ENCODE data around the gene PEMT. TPM values are rescaled to one million over a fixed set of nuclear protein-coding genes. Genes with fewer than 3 reads are reported as not detected.

Gene PEMT
- total RNA-seq, 1 experiment from 2014 or later: 27.0 TPM

DNA sequence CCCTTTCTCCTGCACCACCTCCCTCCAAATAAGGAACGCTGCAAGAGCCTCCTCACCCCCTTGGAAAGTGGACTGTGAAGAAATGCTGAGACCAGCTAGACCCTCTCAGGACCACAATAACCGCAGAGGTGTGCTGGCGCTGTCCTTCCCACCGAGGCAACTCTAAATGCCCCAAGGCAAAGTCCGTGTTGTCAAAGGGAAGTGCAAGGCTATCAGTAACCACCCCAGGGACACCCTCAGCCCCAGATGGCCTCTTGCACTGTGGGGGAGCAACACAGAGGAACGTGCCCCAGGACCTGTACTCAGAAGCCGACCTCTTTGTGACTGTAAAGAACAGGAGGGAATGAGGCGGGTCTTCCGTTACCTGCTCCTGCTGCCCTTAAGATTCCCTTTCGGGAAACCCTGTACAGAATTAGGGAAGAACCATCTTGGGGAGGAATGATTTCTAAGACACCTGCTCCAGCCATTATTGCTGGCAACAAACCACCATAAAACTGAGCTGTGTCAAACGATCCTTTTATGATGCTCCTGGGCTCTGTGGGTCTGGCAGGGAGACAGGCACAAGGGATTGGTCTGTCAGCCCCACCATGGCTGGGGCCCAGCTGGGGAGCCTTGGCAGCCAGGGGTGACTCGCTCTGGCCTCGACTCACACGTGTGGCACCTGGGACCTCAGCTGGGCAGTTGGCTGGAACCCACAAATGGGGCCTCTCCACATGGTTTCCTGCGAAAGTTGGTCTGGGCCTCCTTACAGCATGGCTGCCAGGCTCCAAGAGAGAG, 129.3 kb downstream of the PEMT start:
- H3K27me3 ChIP-seq (ENCODE audit: control insufficient read depth, insufficient read depth, low read length): peaks cover 2% of the 10 kb centered on the region
- intact Hi-C loops (cut with micrococcal nuclease; ENCODE audit: unreplicated experiment): no loop called here
- H3K9me3 ChIP-seq (ENCODE audit: control insufficient read depth, insufficient read depth, low read depth, low read length): no peaks in the 10 kb centered on the region
- ATAC-seq (no peak), DNase-seq (ENCODE audit: low read depth, low spot score) (no peak)
- ChIA-PET CTCF (no interaction called here), POLR2A (interaction anchor here (0.6 kb wide), 1 partner anchor 51 kb away, joined by 4 read pairs; no protein-coding TSS in a partner anchor)
- no peak overlapping the region for H3K27ac ChIP-seq (ENCODE audit: low read length)
- BruUV-seq (replicated peaks): no TSS peak
- in situ Hi-C loops (cut with HindIII; ENCODE audit: low pct_unique_long_range_greater_than_20kb, low sequenced_read_pairs): no loop called here
- no peak overlapping the region for H3K4me3 ChIP-seq (ENCODE audit: low read depth in 2 of 2, low read length in 2 of 2)
- no peaks in the 10 kb centered on the region for H3K36me3 ChIP-seq (ENCODE audit: control insufficient read depth, insufficient read depth, low read length)
- TF ChIP-seq POLR2AphosphoS5 (IDR thresholded peaks at IDR 0.05; ENCODE audit: low read depth, low read length): no peak
- TF ChIP-seq, protein P1, sequence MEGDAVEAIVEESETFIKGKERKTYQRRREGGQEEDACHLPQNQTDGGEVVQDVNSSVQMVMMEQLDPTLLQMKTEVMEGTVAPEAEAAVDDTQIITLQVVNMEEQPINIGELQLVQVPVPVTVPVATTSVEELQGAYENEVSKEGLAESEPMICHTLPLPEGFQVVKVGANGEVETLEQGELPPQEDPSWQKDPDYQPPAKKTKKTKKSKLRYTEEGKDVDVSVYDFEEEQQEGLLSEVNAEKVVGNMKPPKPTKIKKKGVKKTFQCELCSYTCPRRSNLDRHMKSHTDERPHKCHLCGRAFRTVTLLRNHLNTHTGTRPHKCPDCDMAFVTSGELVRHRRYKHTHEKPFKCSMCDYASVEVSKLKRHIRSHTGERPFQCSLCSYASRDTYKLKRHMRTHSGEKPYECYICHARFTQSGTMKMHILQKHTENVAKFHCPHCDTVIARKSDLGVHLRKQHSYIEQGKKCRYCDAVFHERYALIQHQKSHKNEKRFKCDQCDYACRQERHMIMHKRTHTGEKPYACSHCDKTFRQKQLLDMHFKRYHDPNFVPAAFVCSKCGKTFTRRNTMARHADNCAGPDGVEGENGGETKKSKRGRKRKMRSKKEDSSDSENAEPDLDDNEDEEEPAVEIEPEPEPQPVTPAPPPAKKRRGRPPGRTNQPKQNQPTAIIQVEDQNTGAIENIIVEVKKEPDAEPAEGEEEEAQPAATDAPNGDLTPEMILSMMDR (IDR thresholded peaks at IDR 0.05): no peak
- no peak for TF ChIP-seq SIN3A (IDR thresholded peaks at IDR 0.05; ENCODE audit: borderline replicate concordance, insufficient read depth, low read depth, low read length)
- no peak for TF ChIP-seq TCF7L2 (IDR thresholded peaks at IDR 0.05; ENCODE audit: low read depth, low read length)
- TF ChIP-seq, protein P2, sequence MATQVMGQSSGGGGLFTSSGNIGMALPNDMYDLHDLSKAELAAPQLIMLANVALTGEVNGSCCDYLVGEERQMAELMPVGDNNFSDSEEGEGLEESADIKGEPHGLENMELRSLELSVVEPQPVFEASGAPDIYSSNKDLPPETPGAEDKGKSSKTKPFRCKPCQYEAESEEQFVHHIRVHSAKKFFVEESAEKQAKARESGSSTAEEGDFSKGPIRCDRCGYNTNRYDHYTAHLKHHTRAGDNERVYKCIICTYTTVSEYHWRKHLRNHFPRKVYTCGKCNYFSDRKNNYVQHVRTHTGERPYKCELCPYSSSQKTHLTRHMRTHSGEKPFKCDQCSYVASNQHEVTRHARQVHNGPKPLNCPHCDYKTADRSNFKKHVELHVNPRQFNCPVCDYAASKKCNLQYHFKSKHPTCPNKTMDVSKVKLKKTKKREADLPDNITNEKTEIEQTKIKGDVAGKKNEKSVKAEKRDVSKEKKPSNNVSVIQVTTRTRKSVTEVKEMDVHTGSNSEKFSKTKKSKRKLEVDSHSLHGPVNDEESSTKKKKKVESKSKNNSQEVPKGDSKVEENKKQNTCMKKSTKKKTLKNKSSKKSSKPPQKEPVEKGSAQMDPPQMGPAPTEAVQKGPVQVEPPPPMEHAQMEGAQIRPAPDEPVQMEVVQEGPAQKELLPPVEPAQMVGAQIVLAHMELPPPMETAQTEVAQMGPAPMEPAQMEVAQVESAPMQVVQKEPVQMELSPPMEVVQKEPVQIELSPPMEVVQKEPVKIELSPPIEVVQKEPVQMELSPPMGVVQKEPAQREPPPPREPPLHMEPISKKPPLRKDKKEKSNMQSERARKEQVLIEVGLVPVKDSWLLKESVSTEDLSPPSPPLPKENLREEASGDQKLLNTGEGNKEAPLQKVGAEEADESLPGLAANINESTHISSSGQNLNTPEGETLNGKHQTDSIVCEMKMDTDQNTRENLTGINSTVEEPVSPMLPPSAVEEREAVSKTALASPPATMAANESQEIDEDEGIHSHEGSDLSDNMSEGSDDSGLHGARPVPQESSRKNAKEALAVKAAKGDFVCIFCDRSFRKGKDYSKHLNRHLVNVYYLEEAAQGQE (IDR thresholded peaks at IDR 0.05; ENCODE audit: insufficient read depth in 1 of 2, low read depth in 2 of 2, low read length in 1 of 2): no peak
- H3K4me1 ChIP-seq (ENCODE audit: control insufficient read depth, insufficient read depth, low read length): no peaks in the 10 kb centered on the region

DNA sequence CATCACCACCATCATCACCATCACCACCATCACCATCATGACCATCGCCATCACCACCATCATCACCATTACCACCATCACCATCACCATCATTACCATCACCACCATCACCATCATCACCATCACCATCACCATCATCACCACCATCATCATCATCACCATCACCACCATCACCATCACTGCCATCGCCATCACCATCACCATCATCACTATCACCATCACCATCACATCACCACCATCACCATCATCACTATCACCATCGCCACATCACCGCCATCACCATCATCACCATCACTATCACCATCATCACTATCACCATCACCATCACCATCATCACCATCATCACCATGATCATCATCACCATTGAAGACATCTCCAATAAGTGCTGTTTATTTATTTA, 131.5 kb downstream of the PEMT start:
- no peak overlapping the region for H3K27ac ChIP-seq (ENCODE audit: low read length)
- POLR2A ChIA-PET: no interaction called here
- ATAC-seq (no peak), DNase-seq (ENCODE audit: low read depth, low spot score) (no peak)
- in situ Hi-C loops (cut with HindIII; ENCODE audit: low pct_unique_long_range_greater_than_20kb, low sequenced_read_pairs): no loop called here
- H3K9me3 ChIP-seq (ENCODE audit: control insufficient read depth, insufficient read depth, low read depth, low read length): no peaks in the 10 kb centered on the region
- H3K4me1 ChIP-seq (ENCODE audit: control insufficient read depth, insufficient read depth, low read length): no peaks in the 10 kb centered on the region
- no TSS peak for BruUV-seq (replicated peaks)
- peaks cover 2% of the 10 kb centered on the region for H3K27me3 ChIP-seq (ENCODE audit: control insufficient read depth, insufficient read depth, low read length)
- H3K4me3 ChIP-seq (ENCODE audit: low read depth in 2 of 2, low read length in 2 of 2): no peak overlapping the region
- no peaks in the 10 kb centered on the region for H3K36me3 ChIP-seq (ENCODE audit: control insufficient read depth, insufficient read depth, low read length)
- intact Hi-C loops (cut with micrococcal nuclease; ENCODE audit: unreplicated experiment): no loop called here
- no peak for TF ChIP-seq SIN3A (IDR thresholded peaks at IDR 0.05; ENCODE audit: borderline replicate concordance, insufficient read depth, low read depth, low read length)
- TF ChIP-seq, protein P2 (IDR thresholded peaks at IDR 0.05; ENCODE audit: insufficient read depth in 1 of 2, low read depth in 2 of 2, low read length in 1 of 2): no peak
- no peak for TF ChIP-seq TCF7L2 (IDR thresholded peaks at IDR 0.05; ENCODE audit: low read depth, low read length)
- TF ChIP-seq POLR2AphosphoS5 (IDR thresholded peaks at IDR 0.05; ENCODE audit: low read depth, low read length): no peak
- TF ChIP-seq, protein P1 (IDR thresholded peaks at IDR 0.05): no peak
- CTCF ChIA-PET: no interaction called here

Data from Panc1 (cell line).